ENCODE data around the gene KAT5. TPM values are rescaled to one million over a fixed set of nuclear protein-coding genes. Genes with fewer than 3 reads are reported as not detected.

Gene KAT5
- total RNA-seq, 1 donor from 2014 or later: 72.2 TPM

DNA sequence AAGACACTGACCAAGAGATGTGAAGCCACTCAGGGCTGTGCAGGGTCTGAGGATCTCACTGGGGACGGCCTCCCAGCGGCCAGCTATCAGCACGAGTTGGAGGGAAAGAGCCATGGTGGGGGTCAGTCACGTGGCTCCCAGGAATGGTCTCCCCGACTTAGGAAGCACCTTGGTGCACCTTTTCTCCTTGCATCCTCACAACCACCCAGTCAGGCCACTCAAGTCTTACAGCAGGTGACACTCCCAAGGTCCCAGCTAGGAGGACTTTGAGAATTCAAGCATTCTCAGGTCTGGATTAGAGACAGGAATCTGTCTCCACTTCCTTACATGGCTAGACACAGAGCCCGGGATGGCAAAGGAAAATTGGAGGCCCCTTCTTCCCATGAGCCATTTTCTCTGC lies 5.9 kb downstream of the KAT5 start:
- no peak for DNase-seq (ENCODE audit: low read depth)
- TF ChIP-seq, protein P1, sequence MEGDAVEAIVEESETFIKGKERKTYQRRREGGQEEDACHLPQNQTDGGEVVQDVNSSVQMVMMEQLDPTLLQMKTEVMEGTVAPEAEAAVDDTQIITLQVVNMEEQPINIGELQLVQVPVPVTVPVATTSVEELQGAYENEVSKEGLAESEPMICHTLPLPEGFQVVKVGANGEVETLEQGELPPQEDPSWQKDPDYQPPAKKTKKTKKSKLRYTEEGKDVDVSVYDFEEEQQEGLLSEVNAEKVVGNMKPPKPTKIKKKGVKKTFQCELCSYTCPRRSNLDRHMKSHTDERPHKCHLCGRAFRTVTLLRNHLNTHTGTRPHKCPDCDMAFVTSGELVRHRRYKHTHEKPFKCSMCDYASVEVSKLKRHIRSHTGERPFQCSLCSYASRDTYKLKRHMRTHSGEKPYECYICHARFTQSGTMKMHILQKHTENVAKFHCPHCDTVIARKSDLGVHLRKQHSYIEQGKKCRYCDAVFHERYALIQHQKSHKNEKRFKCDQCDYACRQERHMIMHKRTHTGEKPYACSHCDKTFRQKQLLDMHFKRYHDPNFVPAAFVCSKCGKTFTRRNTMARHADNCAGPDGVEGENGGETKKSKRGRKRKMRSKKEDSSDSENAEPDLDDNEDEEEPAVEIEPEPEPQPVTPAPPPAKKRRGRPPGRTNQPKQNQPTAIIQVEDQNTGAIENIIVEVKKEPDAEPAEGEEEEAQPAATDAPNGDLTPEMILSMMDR (conservative IDR thresholded peaks at IDR 0.05; ENCODE audit: low read depth, low read length): no peak
- no peak overlapping the region for H3K4me3 ChIP-seq (ENCODE audit: low read depth, low read length)

DNA sequence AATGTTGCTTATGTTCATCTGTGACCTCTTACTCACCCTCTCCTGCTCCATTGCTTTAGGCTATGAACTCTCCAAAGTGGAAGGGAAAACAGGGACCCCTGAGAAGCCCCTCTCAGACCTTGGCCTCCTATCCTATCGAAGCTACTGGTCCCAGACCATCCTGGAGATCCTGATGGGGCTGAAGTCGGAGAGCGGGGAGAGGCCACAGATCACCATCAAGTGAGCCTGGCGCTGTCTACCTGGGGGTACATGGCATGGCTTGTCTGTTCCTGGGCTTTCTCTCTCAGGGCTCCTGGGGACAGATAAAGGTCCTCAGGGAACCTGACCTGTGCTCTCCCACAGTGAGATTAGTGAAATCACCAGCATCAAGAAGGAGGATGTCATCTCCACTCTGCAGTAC lies 6.5 kb downstream of the KAT5 start:
- TF ChIP-seq, protein P1 (conservative IDR thresholded peaks at IDR 0.05; ENCODE audit: low read depth, low read length): no peak
- H3K4me3 ChIP-seq (ENCODE audit: low read depth, low read length): no peak overlapping the region
- no peak for DNase-seq (ENCODE audit: low read depth)

DNA sequence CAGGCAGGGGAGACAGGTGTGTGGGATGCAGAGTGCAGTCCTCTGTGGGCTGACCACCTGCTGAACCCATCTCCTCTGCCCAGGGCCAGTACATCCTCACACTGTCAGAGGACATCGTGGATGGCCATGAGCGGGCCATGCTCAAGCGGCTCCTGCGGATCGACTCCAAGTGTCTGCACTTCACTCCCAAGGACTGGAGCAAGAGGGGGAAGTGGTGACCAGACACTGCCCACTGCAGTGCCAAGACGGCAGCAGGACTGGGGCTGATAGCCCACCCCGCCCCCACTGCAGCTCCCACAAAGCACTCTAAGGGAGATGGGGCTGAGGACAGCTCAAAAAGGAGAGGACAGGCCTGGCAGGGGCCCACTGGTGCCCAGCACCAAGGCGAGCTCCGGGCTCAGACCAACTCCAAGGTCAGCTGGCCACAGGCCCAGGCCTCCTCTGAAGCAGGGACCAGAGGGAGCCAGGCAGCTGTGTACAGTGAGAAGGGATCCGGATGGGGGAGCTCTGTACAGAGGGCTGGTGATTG lies 7.0 kb downstream of the KAT5 start:
- no peak for DNase-seq (ENCODE audit: low read depth)
- TF ChIP-seq, protein P1 (conservative IDR thresholded peaks at IDR 0.05; ENCODE audit: low read depth, low read length): no peak
- peak overlapping the region; percentile 80 for H3K4me3 ChIP-seq (ENCODE audit: low read depth, low read length)

DNA sequence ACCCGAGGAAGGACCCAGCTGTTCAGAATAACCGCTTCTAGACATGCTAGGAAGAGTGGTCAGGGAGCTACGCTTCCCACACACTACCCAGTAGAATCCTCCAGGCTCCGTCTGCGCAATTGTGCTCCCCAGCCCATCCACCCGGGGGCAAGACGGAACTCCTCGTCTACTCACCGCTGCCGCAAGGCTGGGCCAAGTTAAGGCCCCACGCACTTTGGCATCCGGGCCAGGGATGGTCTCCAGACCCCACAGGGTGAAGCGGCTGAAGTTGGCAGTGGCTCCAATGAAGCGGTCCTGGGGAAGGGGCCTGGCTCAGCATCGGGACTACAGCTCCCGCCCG lies 7.8 kb downstream of the KAT5 start:
- DNase-seq (ENCODE audit: low read depth): no peak
- TF ChIP-seq, protein P1 (conservative IDR thresholded peaks at IDR 0.05; ENCODE audit: low read depth, low read length): no peak
- H3K4me3 ChIP-seq (ENCODE audit: low read depth, low read length): peak overlapping the region; percentile 80

DNA sequence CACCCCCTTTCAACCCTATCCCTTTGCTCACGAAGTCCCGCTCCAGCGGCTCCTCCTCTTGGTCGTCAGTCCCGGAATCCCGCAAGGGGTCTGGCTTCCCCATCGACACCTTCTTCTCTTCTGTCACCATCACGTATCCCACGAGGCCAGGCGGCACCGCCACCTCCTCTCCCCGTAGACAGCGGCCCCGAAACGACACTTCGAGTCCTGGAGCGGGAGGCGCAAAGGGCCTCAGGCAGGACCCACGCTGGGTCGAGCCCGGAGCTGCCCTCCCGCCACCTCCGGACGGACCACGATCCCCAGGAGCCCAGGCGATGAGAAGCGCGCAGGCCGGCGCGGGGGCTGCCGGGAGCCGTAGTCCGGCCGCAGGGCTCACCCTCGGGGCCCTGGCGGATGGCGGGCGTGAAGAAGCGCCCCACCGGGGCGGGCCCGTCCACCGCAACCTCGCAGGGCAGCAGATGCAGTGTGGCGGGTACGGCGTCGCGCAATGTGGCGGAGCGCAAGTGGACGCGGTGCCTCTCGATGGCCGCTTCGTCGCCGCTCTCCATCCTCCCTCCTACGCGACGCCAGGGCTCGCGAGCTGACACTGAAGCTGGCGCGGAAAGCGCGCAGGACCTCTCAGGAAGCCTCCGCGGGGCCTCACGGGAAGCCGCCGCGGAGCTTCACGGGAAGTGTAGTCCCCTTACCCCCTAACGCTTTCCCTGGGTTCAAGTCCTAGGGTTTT lies 8.3 kb downstream of the KAT5 start, which contains the start of gene RNASEH2C:
Gene RNASEH2C (minus strand): TSS at position 588 of the 724 bp plus-strand sequence. CDS start 40 bp downstream, at position 548.
- DNase-seq (ENCODE audit: low read depth): no peak
- peak within 1 kb of the TSS; percentile 80 for H3K4me3 ChIP-seq (ENCODE audit: low read depth, low read length)
- TF ChIP-seq, protein P1 (conservative IDR thresholded peaks at IDR 0.05; ENCODE audit: low read depth, low read length): no peak

- no peak for DNase-seq (ENCODE audit: low read depth)
- TF ChIP-seq, protein P1 (conservative IDR thresholded peaks at IDR 0.05; ENCODE audit: low read depth, low read length): no peak
- H3K4me3 ChIP-seq (ENCODE audit: low read depth, low read length): no peak overlapping the region
Measured at GRCh38 chr11:65722261-65722660, 10.2 kb downstream of the KAT5 start.

DNA sequence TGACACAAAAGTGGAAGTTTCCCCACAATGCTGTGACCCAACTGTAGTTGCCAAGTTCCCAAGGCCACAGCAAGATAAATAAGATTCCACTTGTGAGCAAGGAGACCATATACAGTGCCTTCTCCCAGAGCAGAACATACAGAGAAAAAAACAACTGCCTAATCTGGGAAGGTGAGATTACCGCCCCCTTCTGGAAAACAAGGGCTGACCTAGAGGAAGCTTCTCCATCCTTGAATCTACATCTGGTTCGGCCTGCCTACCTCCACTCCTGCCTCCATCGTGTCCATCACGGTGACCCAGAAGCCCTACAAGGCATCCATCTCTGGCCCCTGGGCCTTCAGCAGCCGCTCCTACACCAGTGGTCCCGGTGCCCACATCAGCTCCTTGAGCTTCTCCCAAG lies 14.6 kb downstream of the KAT5 start:
- TF ChIP-seq, protein P1 (conservative IDR thresholded peaks at IDR 0.05; ENCODE audit: low read depth, low read length): no peak
- no peak overlapping the region for H3K4me3 ChIP-seq (ENCODE audit: low read depth, low read length)
- DNase-seq (ENCODE audit: low read depth): no peak

Data from epithelial cell of proximal tubule (primary cell).